Measurements from ENCODE around the gene OAF.

Gene OAF

GRCh38 chr11:120219938-120220746 is 9.3 kb downstream of the OAF start:
- in situ Hi-C loops (cut with HindIII; ENCODE audit: low sequenced_read_pairs), result no loop called here
- TF ChIP-seq CTCF (IDR thresholded peaks at IDR 0.05; ENCODE audit: low read depth, low read length, missing control alignments), result no peak
- no peak overlapping the region for H3K4me3 ChIP-seq (ENCODE audit: low read depth, low read length)
- DNase-seq (ENCODE audit: low read depth), result no peak

DNA sequence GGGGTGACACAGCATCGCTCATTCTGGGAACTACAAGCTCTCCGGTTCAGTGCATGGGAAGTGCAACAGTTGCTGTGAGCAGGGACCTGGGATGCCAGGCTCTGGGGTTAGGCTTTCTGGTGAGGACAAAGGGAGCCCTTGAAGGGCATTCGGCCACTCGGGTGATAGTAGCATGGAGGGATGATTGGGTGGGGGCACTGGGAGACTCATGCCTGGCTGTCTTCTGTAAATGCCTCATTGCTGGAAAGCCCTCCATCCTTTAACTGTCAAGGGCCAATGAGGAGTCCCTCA is 9.9 kb downstream of the OAF start:
- no peak for TF ChIP-seq CTCF (IDR thresholded peaks at IDR 0.05; ENCODE audit: low read depth, low read length, missing control alignments)
- in situ Hi-C loops (cut with HindIII; ENCODE audit: low sequenced_read_pairs), result no loop called here
- no peak for DNase-seq (ENCODE audit: low read depth)
- no peak overlapping the region for H3K4me3 ChIP-seq (ENCODE audit: low read depth, low read length)

- no peak for TF ChIP-seq CTCF (IDR thresholded peaks at IDR 0.05; ENCODE audit: low read depth, low read length, missing control alignments)
- in situ Hi-C loops (cut with HindIII; ENCODE audit: low sequenced_read_pairs), result no loop called here
- DNase-seq (ENCODE audit: low read depth), result no peak
- no peak overlapping the region for H3K4me3 ChIP-seq (ENCODE audit: low read depth, low read length)
Observed at GRCh38 chr11:120221115-120221752, 10.4 kb downstream of the OAF start.

GRCh38 chr11:120222916-120223315 is 12.1 kb downstream of the OAF start:
- DNase-seq (ENCODE audit: low read depth), result no peak
- no peak overlapping the region for H3K4me3 ChIP-seq (ENCODE audit: low read depth, low read length)
- in situ Hi-C loops (cut with HindIII; ENCODE audit: low sequenced_read_pairs), result no loop called here
- no peak for TF ChIP-seq CTCF (IDR thresholded peaks at IDR 0.05; ENCODE audit: low read depth, low read length, missing control alignments)

DNA sequence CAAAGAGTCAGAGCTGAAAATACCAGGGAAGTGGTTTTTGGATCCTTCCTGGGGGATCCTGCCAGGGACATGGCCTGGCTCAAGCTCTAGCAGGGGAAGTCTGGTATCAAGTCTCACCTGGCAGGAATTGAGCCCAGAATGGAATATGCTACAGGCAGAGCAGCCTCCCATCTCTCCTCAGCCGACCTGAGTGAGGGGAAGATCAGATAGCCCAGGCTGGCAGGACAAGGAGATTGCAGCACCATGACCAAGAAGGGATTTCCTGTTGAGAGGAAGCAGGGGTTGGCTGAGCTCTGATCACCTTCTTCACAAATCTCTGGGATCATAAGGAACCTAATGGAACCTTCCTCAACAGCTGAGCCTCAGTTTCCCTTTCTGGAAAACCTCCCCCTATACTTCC is 13.0 kb downstream of the OAF start:
- in situ Hi-C loops (cut with HindIII; ENCODE audit: low sequenced_read_pairs), result no loop called here

GRCh38 chr11:120224361-120224760 is 13.5 kb downstream of the OAF start:
- no peak overlapping the region for H3K4me3 ChIP-seq (ENCODE audit: low read depth, low read length)
- in situ Hi-C loops (cut with HindIII; ENCODE audit: low sequenced_read_pairs), result no loop called here
- TF ChIP-seq CTCF (IDR thresholded peaks at IDR 0.05; ENCODE audit: low read depth, low read length, missing control alignments), result no peak
- DNase-seq (ENCODE audit: low read depth), result no peak

More for the DNA sequence above, 13.0 kb downstream of the OAF start:
- DNase-seq (ENCODE audit: low read depth), result no peak
- no peak overlapping the region for H3K4me3 ChIP-seq (ENCODE audit: low read depth, low read length)
- TF ChIP-seq CTCF (IDR thresholded peaks at IDR 0.05; ENCODE audit: low read depth, low read length, missing control alignments), result no peak

All from astrocyte of the cerebellum (primary cell).